HG03159 (cell line): ENCODE results near the gene CDIP1.

Experiments
- ATAC-seq: cut with Tn5 transposase; IDR thresholded peaks from one replicate; pipeline ENCODE4 v1.9.1; 2021; ENCODE audit warnings: mild to moderate bottlenecking, moderate library complexity; ENCODE audit not compliant: unreplicated experiment

The CDIP1 gene

GRCh38 chr16:4539716-4540284 is 1.2 kb upstream of the CDIP1 start:
- no peak for ATAC-seq

GRCh38 chr16:4537376-4538343 is 913 bp downstream of the CDIP1 start:
- ATAC-seq = peak; percentile 19

DNA sequence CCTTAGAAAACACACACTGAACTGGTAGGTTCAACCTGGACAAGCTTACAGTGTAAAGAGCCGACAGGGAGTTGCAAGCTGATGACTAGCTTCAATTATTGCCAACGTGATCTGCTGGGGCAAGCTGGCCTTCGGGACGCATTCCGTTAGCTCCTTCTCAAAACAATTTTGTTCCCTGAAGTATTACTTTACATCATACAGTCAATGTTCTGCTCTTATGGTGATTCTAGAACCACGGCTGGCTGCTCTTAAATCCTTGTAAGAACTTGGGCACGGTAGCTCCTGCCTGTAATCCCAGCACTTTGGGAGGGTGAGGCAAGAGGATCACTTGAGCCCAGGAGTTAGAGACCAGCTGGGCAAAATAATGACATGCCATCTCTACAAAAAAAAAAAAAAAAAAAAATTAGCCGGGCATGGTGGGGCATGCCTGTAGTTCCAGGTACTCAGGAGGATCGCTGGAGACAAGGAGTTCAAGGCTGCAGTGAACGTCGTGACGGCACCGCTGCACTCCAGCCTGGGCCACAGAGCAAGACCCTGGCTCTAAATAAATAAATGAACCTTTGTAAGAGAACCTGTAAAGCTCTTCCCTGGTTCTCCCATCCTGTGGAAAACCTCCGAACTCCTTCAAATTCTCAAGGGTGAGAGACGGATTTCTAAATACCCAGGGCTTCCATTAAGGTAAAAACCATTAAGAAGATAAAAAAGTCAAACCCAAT is 2.0 kb downstream of the CDIP1 start:
- ATAC-seq = no peak

DNA sequence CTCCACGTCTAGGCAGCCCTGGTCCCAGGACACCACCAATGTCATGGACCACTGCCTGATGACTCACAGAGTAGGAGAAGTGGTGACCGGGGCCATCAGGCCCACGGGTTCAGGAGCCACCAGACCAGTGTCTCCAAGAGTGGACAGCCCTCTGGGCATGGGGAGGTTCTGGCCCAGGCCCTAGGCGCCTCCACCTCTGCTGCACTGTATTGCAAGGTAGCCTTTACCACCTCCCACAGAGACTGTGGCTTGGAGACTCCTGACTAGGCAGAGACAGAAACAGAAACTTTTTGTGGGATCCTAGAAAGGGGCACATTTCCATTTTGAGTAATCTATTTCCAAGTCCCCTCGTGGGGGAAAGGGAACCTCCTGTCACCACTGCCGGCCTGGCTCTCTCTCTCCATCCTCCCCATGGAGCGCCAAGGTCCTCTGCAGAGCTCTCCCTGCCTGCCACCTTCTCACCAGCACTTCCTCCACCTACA is 2.9 kb downstream of the CDIP1 start:
- ATAC-seq = peak; percentile 48

DNA sequence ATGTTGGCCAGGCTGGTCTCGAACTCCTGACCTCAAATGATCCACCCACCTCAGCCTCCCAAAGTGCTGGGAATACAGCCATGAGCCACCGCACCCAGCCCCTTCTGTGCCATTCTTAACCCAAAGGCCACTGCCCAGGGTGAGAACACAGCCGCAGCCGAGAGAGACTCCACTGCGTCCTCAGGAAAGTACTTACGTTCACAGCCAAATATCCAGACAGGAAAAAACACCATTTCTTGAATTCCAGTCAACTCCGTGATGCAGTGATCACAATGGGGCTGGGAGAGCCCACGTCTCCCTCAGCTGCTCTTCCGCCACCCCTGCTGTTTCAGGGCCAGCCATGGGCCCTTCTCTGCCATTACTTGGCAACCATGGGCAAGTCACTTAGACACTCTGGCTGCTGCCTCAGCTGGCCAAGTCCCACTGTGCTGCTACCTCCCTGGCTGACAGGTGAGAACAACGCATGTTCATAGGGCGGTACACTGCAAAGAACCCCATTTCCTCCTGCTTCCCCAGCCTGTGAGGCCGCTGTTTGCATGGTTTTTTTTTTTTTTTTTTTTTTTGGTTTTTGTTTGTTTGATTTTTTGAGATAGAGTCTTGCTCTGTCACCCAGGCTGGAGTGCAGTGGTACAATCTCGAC is 4.3 kb downstream of the CDIP1 start:
- ATAC-seq = no peak

GRCh38 chr16:4533490-4533889 is 5.1 kb downstream of the CDIP1 start:
- no peak for ATAC-seq

DNA sequence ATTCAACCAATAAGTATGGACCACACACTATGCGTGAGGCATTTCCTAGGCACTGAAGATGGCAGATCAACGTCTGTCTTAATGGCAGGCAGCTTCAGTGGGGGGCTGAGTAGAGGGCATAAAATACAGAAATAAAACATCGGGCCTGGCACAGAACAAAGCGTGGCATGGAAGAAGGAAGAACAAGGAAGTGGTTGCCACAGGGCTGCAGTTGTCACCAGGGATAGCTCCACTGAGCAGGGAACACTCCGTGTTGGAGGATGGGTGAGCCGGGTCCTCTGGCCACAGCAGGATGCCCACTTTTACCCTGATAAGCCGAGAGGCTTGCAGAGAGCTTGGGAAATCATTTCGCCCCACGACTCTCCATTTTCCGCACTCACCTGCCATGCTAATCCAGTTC is 6.3 kb downstream of the CDIP1 start:
- no peak for ATAC-seq

DNA sequence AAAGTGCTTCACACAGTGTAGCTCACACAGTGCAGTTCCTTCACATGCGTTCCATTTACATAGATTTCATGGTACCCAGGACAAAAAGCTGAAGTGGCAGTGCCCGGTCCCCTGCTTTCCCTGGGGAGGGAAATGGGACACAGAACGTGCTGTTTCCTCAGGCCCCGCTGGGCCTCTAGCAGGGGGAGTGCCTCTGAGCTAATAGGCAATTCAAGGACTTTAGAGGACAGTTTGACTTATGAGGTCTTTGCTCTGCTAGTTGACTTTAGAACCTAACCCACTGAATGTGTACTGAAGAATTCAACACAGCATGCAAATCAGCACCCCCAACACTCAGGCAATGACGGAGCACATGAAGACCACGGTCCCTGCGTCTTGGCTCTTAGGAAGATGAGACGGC is 6.8 kb downstream of the CDIP1 start:
- no peak for ATAC-seq

GRCh38 chr16:4529085-4530060 is 9.2 kb downstream of the CDIP1 start:
- ATAC-seq = no peak

DNA sequence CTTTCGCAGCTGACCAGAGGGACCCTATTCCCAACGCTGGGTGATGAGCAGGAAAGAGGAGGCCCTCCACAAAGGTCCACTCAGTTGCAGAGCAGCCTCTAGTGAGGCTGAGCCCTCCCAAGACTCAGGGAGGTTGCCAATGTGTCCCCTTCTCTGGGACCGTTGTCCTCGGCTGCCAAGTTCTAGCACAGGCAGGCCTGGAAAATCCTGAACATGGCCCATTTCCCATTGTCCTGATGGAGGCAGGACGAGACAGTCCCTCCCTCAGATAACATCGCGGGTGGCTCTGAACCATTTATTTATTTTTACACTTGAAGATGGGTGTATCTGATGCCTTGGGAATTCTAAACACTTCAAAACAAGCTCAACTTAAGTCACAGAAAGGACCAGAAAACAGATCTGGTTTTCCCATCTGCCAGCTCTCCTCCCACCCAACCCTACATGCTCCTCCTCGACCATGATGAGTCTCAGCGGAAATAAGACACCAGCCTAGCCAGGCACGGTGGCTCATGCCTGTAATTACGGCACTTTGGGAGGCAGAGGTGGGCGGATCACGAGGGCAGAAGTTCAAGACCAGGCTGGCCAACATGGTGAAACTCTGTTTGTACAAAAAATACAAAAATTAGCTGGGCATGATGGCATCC is 12.8 kb downstream of the CDIP1 start:
- ATAC-seq = no peak

- ATAC-seq = no peak
Observed at GRCh38 chr16:4525069-4525468, 13.5 kb downstream of the CDIP1 start.

- no peak for ATAC-seq
Observed at GRCh38 chr16:4524571-4524970, 14.0 kb downstream of the CDIP1 start.

DNA sequence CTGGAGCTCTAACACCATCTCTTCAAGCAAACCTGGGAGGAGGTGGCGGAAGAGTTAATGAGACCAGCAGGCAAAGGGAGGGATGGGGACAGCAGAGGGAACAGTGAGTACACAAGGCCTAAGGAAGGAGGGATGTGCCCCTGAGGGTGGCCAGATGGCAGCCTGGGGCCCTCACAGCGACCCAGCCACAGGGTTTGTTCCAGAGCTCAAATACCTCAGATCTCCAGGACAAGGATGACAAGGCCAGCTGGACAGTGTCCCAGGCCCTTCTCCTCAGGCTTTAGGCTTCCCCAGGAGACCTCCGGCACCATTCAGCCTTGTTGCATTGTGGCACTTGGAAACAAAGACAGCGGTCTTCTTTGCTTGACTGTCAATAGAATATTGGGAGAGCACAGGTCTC is 14.9 kb downstream of the CDIP1 start:
- ATAC-seq = no peak

DNA sequence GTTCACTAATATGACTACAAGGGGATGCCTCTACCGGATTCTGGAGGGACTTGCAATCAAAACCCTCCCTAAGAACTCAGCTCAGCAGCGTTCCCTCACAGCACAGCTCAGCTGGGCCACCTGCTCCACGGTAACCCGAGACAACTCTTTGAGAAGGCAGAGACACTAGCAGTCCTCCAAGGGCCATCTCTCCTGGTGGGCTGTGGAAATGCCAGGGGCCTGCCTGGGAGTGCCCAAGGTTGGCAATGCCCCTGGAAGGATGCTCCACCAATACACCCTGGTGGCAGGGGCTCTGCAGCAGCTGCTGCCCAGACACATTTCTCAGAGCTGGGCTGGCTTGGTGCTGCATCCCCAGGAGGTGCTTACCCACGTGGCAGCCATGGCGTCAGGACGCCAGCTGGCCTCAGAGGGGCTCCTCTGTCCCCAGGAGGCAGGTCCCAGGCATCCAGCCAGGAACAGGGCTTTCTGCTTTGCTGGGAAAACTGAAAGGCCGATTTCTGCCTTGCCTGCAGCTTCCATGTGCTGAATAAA is 16.5 kb downstream of the CDIP1 start:
- ATAC-seq = no peak

GRCh38 chr16:4520913-4521312 is 17.7 kb downstream of the CDIP1 start:
- no peak for ATAC-seq

DNA sequence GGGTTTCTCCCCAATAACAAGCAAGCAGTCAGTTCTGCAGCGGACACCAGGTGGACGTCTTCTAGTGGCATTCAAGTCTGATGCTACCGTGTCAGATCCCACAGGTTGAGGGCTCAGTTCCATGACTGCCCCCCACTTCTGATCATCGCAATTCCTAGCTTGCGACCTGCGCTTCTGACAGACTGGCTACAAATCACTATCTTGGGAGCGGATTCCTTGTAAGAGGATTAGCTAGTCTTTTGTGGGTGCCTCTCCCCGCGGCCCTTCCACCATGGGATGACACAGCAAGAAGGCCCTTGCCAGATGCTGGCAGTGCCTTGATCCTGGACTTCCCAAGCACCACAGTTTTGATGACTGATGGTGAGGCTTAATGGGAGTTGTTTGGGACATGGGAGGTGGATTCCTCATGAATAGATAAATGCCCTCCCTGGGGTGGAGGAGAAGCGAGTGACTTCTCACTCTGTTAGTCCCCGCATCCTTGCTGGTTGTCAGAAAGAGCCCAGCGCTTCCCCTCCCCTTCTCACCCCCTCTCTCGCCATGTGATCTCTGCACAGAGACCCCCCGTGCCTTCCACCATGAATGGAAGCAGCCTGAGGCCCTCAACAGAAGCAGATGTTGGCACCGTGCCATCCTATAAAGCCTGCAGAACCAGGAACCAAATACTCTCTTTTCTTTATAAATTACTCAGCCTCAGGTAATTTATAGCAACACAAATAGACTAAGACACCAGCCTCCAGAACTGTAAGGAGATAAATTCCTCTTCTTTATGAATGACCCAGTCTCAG is 19.1 kb downstream of the CDIP1 start:
- no peak for ATAC-seq

DNA sequence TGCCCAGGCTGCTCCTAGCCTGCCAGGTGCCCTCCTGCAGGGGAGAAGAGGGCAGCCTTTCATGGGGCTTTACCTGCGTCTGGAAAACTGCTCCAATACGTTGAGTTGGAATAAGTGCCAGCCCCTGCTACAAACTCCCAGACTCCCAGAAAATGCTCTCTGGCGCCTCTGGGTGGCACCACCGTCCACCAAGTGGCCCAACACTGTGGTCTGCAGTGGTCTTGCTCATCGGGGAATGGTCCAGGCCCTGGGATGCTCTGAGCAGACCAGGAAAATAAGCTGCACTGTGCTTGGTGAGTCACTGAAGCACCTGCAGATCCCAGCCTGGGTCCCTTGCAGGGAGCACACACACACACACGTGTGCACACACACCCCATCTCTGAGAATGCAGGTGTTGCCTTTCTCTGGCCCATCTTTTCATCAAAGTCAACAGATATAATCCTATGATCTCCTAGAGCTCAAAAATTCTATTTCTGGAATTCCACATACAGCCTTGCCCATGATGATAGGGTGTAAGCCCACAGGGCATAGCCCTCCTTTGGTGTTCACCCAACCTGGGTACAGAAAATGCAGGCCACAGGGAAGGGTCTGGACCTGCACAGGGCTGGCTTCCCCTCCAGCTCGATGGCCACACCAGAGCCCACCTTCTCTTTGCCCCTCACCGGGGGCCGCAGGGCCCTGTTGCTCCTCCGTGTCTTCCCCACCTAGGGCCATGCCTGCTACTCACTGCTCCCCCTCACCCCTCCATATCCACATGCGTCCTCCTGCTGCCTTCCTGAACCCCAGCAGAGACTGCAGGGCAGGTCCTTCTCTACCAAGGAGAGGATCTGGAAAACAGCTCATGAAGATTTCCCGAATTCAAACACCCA is 20.5 kb downstream of the CDIP1 start:
- no peak for ATAC-seq
